Stimulated activated CD8-positive, alpha-beta memory T cell treated with anti-CD3 and anti-CD28 coated beads, Interleukin-7, amount 100 ng/mL, for 24 hours (primary cell): ENCODE data around the gene PTCHD1.

Experiments used
- DNase-seq: peaks from one replicate; pipeline ENCODE4 v3.0.0-alpha.2; 2020; ENCODE audit warnings: low read depth

The PTCHD1 gene

GRCh38 chrX:23356189-23356588 is 21.5 kb downstream of the PTCHD1 start:
- DNase-seq = no peak

DNA sequence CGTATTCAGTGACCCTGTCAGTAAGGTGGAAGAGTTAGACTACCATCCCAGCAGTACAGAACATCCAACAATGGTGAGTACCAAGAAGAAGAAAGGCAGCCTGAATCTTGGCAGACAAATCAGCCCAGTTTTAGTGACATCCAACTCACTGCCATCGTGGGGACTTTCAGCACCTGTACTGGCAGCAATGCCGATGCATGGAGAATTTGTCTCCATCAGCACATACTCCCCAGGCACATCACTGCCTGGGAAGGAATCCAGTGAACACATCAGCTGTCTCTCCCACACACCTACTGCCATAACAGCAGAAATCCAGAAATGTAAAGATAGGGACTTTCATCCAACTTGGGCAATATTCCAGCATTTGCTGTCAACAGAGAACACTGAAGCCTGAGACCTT is 29.8 kb downstream of the PTCHD1 start:
- no peak for DNase-seq

GRCh38 chrX:23365541-23365940 is 30.9 kb downstream of the PTCHD1 start:
- DNase-seq = no peak

GRCh38 chrX:23366914-23367313 is 32.3 kb downstream of the PTCHD1 start:
- DNase-seq = no peak

- DNase-seq = no peak
These were observed 34.4 kb downstream of the PTCHD1 start for GRCh38 chrX:23369027-23369426.

DNA sequence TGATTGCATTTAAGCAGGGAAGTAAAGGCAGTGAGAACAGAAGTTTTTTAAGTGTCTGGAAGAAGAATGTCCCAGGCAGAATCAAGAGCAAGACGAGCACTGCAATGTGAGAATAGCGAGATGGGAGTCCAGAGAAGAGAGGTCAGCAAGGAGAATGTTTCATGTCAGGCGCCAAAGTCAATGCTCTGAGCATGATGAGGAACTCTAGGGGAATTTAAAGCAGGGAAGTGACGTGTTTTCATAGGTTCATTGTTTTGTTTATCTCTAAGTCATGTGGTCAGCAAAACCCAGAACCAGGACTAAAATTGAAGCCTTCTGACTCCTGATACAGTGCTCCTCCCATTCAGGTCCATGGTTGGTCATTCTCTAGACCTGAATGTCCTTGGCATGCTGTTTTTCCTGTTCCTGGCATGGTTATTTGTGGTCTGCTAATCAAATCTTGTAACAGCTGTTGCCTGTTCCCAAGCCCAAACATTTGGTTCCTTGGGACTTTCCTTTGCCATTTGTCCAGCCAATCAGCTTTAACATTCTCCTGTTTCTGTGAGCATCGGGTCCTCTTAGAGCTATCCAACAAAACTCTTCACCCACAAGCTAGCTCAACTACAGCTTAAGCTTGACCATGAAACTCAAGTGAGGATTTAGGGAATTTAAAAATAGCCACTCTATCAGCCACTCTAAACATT is 37.7 kb downstream of the PTCHD1 start:
- no peak for DNase-seq

DNA sequence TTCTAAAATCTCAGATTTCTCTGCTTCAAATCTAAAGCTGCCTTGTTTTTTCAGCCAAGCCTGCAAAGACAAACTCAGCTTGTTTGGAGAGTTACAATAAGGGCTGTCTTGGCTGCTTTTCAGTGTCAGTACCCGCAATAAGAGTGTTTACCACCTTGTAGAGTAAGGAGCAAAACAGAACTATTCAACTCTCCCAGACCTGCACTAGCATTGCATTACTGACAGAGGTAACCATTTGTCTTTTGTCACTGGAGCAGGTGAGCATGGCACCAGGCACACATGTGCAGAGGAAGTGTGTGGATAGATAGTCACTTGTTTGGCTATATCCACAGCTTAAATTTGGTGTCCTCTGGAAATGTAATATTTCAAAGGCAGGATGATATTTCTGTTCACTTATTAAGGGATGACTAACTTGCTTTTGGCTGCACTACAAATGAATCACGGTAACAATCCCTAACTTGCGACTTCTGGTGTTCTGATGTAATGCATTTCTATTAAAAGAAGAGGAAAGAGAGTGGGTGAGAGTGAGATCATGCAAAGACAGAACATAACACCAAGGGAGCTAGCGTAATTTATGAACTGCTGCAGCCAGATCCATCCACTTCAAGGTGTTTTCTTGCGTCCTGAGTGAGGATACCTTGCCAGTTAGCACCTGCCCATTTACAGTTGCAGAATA is 38.6 kb downstream of the PTCHD1 start:
- no peak for DNase-seq

- DNase-seq = no peak
These were observed 39.6 kb downstream of the PTCHD1 start for GRCh38 chrX:23374291-23374690.

GRCh38 chrX:23376581-23376980 is 41.9 kb downstream of the PTCHD1 start:
- DNase-seq = no peak

DNA sequence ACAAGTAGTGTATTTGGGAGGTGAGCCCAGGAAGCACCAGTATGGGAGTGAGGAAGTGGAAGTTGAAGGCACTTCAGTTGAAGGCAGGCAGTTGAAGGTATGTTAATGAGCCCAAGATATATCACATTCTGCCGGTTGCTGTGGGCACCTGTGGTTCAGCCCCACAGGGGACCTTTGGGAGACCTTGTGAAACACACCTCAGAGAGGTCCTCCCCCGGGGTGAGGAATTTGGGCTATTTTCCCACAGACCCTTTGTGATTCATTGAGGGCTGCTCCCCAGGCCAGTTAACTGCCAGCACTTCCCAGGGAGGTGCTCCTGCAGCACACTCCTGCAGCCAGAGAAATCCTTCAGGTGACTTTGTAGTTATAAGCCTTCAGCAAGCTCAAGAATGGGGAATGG is 45.9 kb downstream of the PTCHD1 start:
- DNase-seq = no peak

DNA sequence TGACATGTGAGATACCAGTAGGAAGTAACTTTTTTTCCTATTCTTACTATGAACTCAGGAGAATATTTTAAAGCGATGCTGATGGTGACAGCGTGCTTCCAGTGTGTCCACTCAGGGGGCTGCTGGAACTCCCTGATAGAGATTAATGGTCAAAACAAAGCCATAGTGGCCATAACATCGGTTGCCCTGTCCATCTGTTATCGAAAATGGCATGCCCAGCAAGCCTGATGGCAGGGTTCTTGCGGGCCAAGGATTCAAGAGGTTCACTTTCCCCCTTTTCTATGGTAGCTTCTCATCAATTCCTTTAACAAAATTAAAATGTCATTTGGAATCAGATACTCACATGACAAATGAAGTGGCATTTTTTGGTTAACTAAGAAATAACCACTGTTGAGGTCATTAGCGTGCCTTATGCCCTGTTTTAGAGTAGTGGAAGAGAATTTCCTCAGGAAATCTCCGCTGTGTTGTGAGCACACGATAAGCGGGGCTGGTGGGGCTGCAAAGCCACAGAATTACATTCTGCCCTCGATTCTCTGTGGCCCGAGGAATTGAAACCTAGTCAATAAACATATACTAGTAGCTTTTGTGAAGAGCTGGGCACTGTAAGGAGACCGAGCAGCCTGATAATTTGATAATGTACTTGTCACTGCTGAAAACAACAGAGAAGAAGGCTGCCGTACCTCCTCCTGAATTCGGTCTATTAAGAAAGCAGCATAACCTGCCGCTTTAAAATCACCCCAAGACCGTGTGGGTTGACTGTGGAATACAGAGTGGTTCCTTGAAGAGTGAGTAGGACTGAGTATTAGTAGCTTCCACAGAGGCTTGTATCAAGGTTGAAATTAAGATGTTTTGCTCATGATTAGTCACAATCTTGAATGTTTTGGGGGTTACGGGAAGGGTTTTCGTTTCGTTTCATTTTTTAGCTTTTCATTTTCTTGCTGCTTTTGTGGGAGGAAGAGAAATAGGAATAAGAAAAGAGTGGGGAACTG is 46.7 kb downstream of the PTCHD1 start:
- no peak for DNase-seq

DNA sequence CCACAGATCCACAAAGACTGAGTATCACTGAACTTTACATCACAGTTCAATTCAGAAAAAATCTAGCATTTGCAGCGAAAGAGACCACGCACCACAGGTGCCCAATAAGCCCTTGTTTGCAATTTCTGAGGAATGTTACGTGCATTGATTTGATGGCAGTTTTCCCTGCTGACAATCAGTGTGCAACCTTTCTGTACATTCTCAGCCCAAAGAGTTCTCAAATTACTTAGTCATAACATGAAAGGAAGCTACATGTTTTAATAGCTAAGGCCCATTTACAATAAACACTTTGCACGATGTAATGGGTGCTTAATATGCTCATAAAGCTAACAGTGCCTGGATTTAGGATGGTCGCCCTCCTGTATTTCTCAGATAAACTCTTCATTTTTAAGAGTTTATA is 47.9 kb downstream of the PTCHD1 start:
- no peak for DNase-seq

GRCh38 chrX:23383411-23383810 is 48.8 kb downstream of the PTCHD1 start:
- no peak for DNase-seq

DNA sequence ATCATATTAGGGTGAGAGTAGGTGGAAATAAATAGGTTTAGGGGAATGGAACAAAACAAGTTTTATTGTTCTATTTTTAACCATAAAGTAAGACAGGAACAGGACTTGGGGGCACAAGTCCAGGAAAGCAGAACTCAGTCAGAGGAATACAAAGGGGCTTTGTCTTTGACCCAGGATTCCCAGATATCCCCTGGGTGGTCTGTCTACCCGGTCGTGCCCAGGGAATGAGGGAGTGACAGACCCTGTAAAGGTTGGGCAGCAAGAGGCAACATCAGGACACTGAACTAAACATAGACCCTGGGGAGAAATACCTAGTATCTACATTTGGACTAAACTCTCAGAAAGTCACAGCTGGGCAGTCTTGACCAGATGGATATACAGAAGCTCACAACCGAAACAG is 50.6 kb downstream of the PTCHD1 start:
- DNase-seq = no peak

GRCh38 chrX:23386260-23386659 is 51.6 kb downstream of the PTCHD1 start:
- no peak for DNase-seq

DNA sequence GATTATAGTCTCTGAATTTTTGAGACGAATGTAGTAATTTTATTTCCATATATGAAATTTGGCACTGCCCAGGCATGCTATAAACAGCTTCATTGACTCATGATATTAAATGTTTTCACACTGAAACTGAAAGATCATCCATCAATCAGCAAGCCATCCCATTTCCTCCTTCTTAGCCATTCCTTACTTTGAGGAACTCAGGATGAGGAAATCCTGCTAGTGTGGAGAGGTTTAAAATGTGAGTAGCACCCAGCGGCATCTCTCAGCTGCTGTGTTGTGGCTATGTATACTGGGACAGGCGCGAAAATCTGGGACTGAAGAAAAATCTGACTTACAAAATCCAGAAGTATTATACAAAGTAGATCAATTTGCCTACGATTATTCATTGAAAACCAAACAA is 52.1 kb downstream of the PTCHD1 start:
- DNase-seq = no peak

DNA sequence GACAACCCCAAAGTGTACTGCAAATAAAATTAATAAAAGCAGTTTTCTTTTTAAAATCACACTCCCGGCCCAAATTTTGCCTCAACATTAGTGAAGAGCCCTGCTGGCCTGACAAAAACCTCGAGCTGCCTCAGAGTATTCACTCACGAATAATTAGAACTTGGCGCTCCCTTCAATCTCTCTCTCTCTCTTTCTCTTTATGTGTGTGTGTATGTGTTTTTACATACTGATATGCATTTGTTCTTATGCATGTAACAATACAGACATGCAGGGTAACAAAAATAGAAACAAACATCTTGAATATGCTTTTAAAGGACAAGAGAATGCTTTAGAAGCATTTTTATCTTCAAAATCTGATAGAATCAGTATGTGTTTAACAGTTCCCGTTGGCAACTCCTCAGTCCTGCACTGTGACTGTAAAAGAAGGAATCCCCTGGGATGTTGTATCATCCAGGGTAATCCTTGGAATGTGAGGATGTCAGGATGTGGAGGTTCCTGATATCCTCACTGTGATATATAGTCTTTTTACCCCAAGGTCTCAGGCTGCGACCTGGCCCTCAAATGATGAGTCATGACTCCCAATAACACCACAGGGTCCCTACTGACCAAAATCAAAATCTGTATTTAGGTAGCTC is 53.0 kb downstream of the PTCHD1 start:
- DNase-seq = no peak

GRCh38 chrX:23389196-23389792 is 54.6 kb downstream of the PTCHD1 start:
- DNase-seq = no peak

DNA sequence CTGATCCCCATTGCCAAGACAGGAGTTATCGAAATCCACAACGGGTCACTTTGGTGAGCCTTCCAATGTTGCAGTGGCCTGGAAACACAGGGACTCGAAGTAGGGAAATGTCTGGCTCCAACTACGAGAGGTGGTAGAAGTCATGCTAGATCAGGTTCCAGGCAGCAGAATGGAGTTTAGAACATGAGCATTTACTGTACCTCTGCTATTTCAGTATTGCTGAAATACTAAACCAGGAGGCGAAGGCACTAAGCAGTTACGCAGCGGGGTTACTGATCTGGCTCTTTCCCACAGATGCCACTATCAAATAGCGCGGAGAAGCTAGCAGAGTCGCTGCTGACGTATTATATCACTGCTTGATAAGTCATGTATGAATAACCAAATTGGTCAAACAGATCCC is 56.3 kb downstream of the PTCHD1 start:
- no peak for DNase-seq

DNA sequence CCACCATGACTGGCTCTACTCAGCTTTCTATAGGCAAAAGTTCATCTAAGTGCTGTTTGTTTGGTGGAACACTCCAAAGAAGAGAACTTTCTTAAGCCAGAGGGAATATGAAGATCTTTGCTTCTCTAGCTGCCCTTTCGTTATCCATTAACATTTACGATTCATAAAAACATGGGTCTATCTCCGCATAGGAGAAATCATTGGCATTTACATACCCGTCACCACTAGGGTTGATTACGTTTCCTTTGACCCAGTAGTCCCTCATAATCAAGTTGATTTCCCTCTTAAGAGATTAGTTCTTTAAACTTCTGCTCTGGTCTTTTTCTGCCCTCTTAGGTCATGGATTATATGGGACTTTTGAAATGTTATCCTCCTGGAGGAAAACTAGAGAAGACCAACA is 57.5 kb downstream of the PTCHD1 start:
- DNase-seq = no peak

- no peak for DNase-seq
These were observed 59.8 kb downstream of the PTCHD1 start for GRCh38 chrX:23394421-23394820.

DNA sequence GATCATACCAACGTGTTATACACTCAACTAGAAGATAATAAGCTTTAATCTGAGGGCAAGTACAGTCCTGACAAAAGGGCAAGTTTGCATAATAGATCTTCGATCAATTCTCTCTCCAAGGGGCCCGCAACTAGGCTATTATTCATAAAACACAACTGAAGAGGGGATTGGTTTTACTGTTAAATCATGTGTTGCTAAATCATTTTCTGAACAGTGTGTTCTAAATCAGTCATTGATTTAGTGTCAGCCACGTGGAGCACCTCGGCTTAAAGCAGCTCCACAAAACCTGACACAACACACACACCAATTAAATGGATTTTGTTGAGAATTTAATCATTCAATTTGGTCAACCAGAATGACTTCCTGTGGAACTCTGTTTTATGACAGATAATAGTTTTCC is 61.6 kb downstream of the PTCHD1 start:
- DNase-seq = no peak
